OCI-LY7 (cell line): ENCODE data around the gene PDGFRA. TPM values are rescaled to one million over a fixed set of nuclear protein-coding genes. Genes with fewer than 3 reads are reported as not detected.

ENCODE experiments used
- BruUV-seq: library from RNA; stranded (reverse); fragments of 400-500 nt; replicated peaks from 2 replicates; lab custom pipeline; 2021; lab: Mats Ljungman, UMichigan
- CTCF ChIA-PET: fragments of 300-600 bp; sonication (Branson Sonifier 250); formaldehyde crosslinking; loops from one replicate; lab custom pipeline; 2022; ENCODE audit warnings: antibody characterized with exemption; ENCODE audit not compliant: unreplicated experiment; lab: Charles Lee
- POLR2A ChIA-PET: fragments of 300-600 bp; sonication (Branson Sonifier 250); formaldehyde crosslinking; loops from one replicate; lab custom pipeline; 2022; ENCODE audit warnings: antibody characterized with exemption; lab: Charles Lee
- DNase-seq: peaks from one replicate; pipeline ENCODE4 v3.0.0-alpha.2; 2015; ENCODE audit warnings: low spot score
- H2AFZ ChIP-seq: fragments of 200-600 bp; sonication (generic), shearing (Covaris generic); 2 replicates; pipeline ENCODE4 v1.6.1; 2014; ENCODE audit warnings: mild to moderate bottlenecking, antibody characterized with exemption, low read length, moderate library complexity
- H3K27ac ChIP-seq: fragments of 200-600 bp; sonication (generic); 2 replicates; pipeline ENCODE4 v1.5.1; 2014; ENCODE audit warnings: mixed run types, low read depth, mild to moderate bottlenecking, moderate library complexity, low read length, inconsistent platforms; ENCODE audit not compliant: poor library complexity, severe bottlenecking
- H3K36me3 ChIP-seq: fragments of 200-600 bp; sonication (generic); 2 replicates; pipeline ENCODE4 v1.6.1; 2014; ENCODE audit warnings: mild to moderate bottlenecking, antibody characterized with exemption, low read length, moderate library complexity, mixed read lengths; ENCODE audit not compliant: insufficient read depth
- H3K4me1 ChIP-seq: fragments of 200-600 bp; sonication (generic); 2 replicates; pipeline ENCODE4 v1.5.1; 2014; ENCODE audit warnings: mild to moderate bottlenecking, low read length; ENCODE audit not compliant: insufficient read depth, poor library complexity, severe bottlenecking
- H3K4me2 ChIP-seq: fragments of 200-600 bp; sonication (generic); 2 replicates; pipeline ENCODE4 v1.6.1; 2014; ENCODE audit warnings: mild to moderate bottlenecking, low read length
- H3K4me3 ChIP-seq: fragments of 200-600 bp; sonication (generic); 2 replicates; pipeline ENCODE4 v1.5.1; 2014; ENCODE audit warnings: mild to moderate bottlenecking, low read depth, low read length; ENCODE audit not compliant: poor library complexity, severe bottlenecking
- H3K79me2 ChIP-seq: fragments of 200-600 bp; sonication (generic); 2 replicates; pipeline ENCODE4 v1.6.1; 2016; ENCODE audit warnings: low read depth, mild to moderate bottlenecking, low read length, moderate library complexity, mixed read lengths; ENCODE audit not compliant: insufficient read depth
- H3K9me2 ChIP-seq: fragments of 200-600 bp; sonication (generic); 2 replicates; pipeline ENCODE4 v1.6.1; 2016; ENCODE audit warnings: mild to moderate bottlenecking, low read length, mixed read lengths; ENCODE audit not compliant: insufficient read depth
- H3K9me3 ChIP-seq: fragments of 200-600 bp; sonication (generic); 2 replicates; pipeline ENCODE4 v1.6.1; 2014; ENCODE audit warnings: mild to moderate bottlenecking, mixed run types, low read length, mixed read lengths
- H4K20me1 ChIP-seq: fragments of 200-600 bp; sonication (generic); 2 replicates; pipeline ENCODE4 v1.6.1; 2014; ENCODE audit warnings: mild to moderate bottlenecking, antibody characterized with exemption, low read length, moderate library complexity, mixed read lengths; ENCODE audit not compliant: insufficient read depth
- CTCF ChIP-seq: fragments of 200-600 bp; sonication (generic); conservative IDR thresholded peaks from 2 replicates; pipeline ENCODE4 v1.5.1; 2014; ENCODE audit warnings: mild to moderate bottlenecking, antibody characterized with exemption, low read length, moderate library complexity, mixed read lengths
- EZH2phosphoT487 ChIP-seq: fragments of 200-600 bp; sonication (generic); IDR thresholded peaks from 2 replicates; pipeline ENCODE4 v1.6.1; 2018; ENCODE audit warnings: low read depth, borderline replicate concordance, mild to moderate bottlenecking, mixed run types, antibody characterized with exemption, low read length, moderate library complexity, mixed read lengths
- intact Hi-C: fragments of 100-400 bp; cut with micrococcal nuclease; formaldehyde crosslinking; loops from one replicate; pipeline ENCODE4 v1.10.0; 2022; ENCODE audit not compliant: unreplicated experiment
- total RNA-seq, 2 experiments: library from RNA; depleted of rRNA in 1 of 2; stranded (reverse); fragments of >200 nt in 1 of 2; shearing (Covaris generic) in 1 of 2; gene quantifications; 2 replicates each; pipeline ENCODE4 v1.2.3, GENCODE V29; 2014 to 2022

The PDGFRA gene
- total RNA-seq, 2 experiments from 2014 or later = not detected

GRCh38 chr4:54213001-54213400 lies 16.1 kb upstream of the PDGFRA start:
- Histone ChIP-seq H3K27ac (no peak overlapping the region), H3K36me3 (no peaks in the 10 kb centered on the region), H3K79me2 (no peaks in the 10 kb centered on the region), H4K20me1 (no peaks in the 10 kb centered on the region), H3K4me3 (no peak overlapping the region), H2AFZ (no peak overlapping the region), H3K9me2 (no peaks in the 10 kb centered on the region), H3K4me1 (peaks cover 3% of the 10 kb centered on the region), H3K9me3 (0 out of 2 replicates have a peak, but pooled peaks cover 7% of the 10 kb centered on the region), H3K4me2 (no peak overlapping the region)
- BruUV-seq = no TSS peak
- ChIA-PET POLR2A (interaction anchor here (0.5 to 3.0 kb wide), 8 partner anchors 30 to 1148 kb away, joined by 3 to 19 read pairs (median 6); no protein-coding TSS in a partner anchor), CTCF (interaction anchor here (0.9 kb wide), 1 partner anchor 287 kb away, joined by 3 read pairs; no protein-coding TSS in a partner anchor)
- intact Hi-C loops = no loop called here
- TF ChIP-seq CTCF (no peak), EZH2phosphoT487 (no peak)
- no peak for DNase-seq

GRCh38 chr4:54213761-54214160 lies 15.3 kb upstream of the PDGFRA start:
- BruUV-seq = no TSS peak
- CTCF ChIA-PET = no interaction called here
- no peak overlapping the region for H2AFZ ChIP-seq

More at GRCh38 chr4:54213761-54214160, 15.3 kb upstream of the PDGFRA start:
- Histone ChIP-seq H3K4me2 (no peak overlapping the region), H3K27ac (no peak overlapping the region), H3K4me1 (peaks cover 3% of the 10 kb centered on the region), H3K9me2 (no peaks in the 10 kb centered on the region), H3K9me3 (0 out of 2 replicates have a peak, but pooled peaks cover 7% of the 10 kb centered on the region), H3K4me3 (no peak overlapping the region), H3K79me2 (no peaks in the 10 kb centered on the region), H4K20me1 (no peaks in the 10 kb centered on the region), H3K36me3 (no peaks in the 10 kb centered on the region)
- TF ChIP-seq EZH2phosphoT487 = no peak
- no peak for TF ChIP-seq CTCF
- POLR2A ChIA-PET = interaction anchor here (3.0 kb wide), 1 partner anchor 283 kb away, joined by 19 read pairs; no protein-coding TSS in a partner anchor
- intact Hi-C loops = no loop called here
- DNase-seq = no peak
